Inflammatory macrophage (primary cell): ENCODE measurements around the gene MISP.
"Not testable (repeated sequence)": the region's sequence is repeated elsewhere in the genome, so short reads cannot be mapped to it uniquely, and the experiment has no call there.

Source experiments
- DNase-seq, 2 donors: peaks; one replicate each; pipeline ENCODE4 v3.0.0-alpha.2; 2020 to 2022

Gene MISP

GRCh38 chr19:723714-724113 lies 27.2 kb upstream of the MISP start:
- DNase-seq = no peak

DNA sequence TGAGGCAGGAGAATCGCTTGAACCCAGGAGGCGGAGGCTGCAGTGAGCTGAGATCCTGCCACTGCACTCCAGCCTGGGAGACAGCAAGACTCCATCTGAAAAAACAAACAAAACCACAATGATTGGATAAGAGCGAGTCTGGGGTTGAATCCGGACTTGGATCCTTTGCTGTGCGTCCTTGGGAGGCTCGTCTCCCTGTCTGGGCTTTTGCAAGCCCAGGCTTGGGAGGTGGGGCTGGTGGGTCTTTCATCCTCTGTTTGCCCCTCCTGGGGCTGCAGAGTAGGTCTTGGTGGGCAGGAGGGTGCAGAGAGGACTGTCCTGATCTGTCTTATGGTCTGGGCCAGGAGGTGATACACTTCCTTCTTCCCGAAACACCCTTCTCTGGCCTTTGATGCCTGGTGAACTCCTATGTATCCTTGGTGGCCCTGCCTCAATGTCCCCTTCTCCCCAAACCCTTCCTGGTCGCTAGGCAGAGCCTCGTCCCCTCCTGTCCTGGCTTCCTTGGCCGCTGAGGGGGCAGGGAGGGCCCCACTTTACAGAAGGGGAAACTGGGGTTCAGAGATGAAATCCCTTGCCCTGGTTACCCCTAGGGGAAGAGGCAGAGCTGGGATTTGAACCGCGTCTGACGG lies 25.3 kb upstream of the MISP start:
- DNase-seq = no peak

GRCh38 chr19:726993-727956 lies 23.6 kb upstream of the MISP start:
- no peak for DNase-seq

- no peak for DNase-seq
These were observed 22.9 kb upstream of the MISP start for GRCh38 chr19:728011-728410.

DNA sequence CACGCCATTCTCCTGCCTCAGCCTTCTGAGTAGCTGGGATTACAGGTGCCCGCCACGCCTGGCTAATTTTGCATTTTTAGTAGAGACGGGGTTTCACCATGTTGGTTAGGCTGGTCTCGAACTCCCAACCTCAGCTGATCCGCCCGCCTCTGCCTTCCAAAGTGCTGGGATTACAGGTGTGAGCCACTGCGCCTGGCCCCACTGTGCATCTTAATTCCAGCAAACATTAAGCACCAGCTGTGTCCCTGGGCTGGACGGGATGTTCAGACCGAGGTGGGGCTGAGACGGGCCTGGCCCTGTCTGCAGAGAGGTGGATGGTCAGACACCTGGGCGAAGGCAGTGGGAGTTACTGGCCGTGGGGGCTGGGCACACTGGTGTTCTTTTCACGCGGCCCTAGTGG lies 21.3 kb upstream of the MISP start:
- not testable (repeated sequence) for DNase-seq

GRCh38 chr19:729965-730668 lies 20.8 kb upstream of the MISP start:
- no peak for DNase-seq

DNA sequence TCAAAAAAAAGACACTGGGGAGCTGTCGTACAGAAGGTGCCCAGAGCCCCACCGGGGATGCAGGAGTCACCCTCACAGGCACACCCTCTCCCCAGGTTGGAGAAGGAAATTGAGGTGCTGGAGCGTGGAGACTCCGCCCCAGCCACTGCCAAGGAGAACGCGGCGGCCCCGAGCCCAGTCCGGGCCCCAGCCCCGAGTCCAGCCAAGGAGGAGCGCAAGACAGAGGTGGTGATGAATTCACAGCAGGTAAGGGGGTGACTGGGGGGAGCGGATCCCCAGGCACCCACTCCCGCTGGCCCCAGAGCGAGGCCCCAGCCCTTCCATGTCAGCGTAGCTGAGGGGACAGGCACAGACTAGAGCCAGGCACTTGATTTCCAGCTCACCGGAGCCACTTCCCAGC lies 19.9 kb upstream of the MISP start:
- no peak for DNase-seq

- DNase-seq = no peak
These were observed 18.5 kb upstream of the MISP start for GRCh38 chr19:732148-733069.

DNA sequence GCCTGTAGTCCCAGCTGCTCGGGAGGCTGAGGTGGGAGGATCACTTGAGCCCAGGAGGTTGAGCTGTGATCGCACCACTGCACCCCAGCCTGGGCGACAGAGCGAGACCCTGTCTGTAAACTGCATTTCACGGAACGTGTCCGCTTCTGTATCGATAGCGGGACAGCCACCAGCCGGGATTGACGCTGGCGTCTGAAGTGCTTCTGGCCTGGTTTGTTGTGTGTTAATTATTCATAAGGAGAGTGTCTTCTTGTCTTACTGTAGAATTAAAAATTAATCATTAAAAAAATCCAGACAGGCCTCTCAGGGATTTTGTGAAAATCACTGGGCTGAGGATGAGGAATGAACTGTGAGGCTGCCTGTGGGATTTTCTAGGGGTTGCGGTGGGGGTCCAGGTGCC lies 16.2 kb upstream of the MISP start:
- DNase-seq = no peak

- DNase-seq = no peak
These were observed 14.8 kb upstream of the MISP start for GRCh38 chr19:736125-736524.

- peak; percentile 4 to 21 for DNase-seq
These were observed 13.3 kb upstream of the MISP start for GRCh38 chr19:737591-738093.

DNA sequence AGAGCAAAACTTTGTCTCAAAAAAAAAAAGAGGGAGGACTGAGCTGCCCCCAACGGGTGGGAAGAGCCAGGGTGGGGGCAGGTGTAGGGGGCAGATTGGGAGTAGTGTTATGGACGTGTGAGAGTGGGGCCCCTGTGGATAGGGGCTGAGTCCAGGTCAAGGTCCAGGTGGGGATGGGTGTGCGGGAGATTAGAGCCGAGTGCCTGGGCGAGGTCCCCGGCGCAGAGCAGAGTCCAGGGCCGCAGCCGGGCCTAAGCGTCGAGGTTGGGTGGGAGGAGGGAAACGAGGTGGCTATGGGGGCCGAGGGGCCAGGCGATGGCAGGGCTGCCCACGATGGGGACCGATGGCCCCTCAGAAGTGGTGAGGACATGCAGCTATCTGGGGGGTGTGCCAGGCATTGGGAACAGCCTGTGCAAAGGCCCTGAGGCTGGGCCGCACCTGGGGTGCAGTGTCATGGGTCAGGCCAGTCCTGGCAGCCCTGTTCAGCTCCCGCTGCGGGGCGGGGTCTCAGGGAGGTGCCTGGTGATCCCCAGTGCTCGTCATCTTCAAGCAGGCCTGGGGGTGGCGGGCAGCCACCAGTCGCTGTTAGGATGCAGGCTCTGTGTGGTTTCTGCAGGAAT lies 12.3 kb upstream of the MISP start:
- no peak for DNase-seq

DNA sequence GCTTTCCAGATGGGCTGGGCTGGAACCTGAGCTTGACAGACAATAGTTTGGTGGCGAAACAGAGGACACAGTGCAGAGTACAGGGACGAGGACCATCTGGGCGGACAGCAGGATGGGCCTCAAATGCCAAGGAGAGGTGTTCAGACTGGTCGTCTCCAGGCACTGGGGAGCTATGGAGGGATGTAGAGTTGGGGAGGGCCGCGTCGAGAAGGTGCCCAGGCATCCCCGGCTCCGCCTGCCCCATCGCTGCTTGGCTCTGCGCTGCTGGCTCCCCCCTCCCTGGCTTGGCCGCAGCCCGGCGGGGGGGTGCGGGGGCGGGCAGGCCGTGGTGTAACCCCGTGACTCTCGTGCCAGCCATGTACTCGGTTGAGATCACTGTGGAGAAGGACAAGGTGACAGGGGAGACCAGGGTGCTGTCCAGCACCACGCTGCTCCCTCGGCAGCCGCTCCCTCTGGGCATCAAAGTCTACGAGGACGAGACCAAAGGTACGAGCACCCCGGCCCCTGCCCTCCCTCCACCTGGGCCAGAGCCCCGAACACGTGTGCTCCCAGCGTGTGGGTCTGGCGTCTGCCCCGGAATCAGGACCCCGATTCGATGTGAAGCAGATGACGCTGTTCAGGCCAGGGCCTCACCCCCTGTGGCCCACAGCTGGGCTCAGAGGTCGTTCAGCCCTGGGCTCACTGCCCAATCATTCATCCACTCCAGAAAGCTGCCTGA lies 10.8 kb upstream of the MISP start:
- no peak for DNase-seq

DNA sequence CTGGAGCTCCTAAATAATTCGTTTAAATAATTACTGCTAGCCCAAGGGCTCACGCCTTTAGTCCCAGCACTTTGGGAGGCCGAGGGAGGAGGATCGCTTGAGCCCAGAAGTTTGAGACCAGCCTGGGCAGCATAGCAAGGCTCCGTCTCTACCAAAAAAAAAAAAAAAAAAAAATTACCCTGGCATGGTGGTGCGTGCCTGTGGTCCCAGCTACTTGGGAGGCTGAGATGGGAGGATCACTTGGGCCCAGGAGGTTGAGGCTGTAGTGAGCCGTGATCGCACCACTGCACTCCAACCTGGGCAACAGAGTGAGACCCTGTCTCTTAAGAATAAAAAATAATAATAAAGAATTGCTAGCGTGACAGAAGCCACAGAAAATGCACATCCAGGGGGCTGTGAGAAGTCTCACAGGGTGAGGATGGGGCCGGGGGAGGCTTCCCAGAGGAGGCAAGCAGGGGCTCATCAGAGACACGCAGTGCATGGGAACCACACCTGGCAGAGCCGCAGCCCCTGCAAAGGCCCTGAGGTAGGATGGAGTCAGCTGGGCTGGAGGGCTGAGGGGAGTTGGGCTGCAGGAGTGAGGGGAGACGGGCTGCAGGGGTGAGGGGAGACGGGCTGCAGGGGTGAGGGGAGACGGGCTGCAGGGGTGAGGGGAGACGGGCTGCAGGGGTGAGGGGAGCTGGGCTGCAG lies 10.0 kb upstream of the MISP start:
- not testable (repeated sequence) for DNase-seq

DNA sequence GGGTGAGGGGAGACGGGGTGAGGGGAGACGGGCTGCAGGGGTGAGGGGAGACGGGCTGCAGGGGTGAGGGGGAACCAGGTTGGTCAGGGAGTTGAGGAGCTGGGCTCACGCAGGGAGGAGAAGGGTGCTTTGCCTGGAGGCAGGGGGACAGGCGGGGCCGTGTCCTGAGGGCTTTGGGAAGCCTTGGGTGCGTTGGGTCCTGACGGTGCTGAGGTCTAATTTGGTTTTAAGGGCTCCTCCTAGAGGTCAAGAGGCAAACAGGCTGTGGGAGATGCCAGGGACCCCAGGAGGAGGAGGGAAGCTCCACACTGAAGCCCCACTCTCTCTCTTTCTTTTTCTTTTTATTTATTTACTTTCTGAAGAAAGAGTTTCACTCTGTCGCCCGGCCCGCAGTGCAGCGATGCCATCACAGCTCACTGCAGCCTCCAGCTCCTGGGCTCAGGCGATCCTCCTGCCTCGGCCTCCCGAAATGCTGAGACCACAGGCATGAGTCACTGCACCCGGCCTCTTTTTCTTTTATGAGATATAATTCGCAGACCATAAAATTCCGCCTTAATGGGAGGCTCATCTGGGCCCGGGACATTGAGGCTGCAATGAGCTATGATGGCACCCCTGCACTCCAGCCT lies 9.3 kb upstream of the MISP start:
- peak; percentile 5 to 12 for DNase-seq

GRCh38 chr19:742540-743075 lies 8.3 kb upstream of the MISP start:
- no peak for DNase-seq

DNA sequence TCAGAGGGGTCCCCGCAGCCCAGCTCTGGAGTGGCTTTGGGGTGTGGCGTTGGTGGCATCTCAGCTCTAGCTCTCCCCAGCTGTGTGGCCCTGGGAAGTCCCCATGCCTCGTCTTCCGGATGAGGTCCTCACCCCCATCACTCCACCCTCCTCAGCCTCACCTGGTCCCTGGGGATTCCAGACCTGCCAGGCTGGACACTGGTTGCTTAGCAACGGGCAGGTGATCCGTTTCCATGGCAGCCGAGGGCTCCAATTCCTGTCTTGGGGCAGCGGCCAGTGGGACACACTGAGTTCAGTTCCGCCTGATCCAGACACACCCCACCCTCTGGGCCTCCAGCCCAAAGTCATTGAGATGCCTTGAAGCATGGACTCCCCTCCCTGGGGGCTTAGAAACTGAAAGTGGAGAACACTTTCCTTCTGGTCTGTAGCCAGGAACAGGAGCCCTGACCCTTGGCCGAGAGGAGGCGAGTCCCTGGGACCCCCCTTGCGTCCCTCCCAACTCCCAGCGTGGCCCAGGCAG lies 7.7 kb upstream of the MISP start:
- DNase-seq = no peak

DNA sequence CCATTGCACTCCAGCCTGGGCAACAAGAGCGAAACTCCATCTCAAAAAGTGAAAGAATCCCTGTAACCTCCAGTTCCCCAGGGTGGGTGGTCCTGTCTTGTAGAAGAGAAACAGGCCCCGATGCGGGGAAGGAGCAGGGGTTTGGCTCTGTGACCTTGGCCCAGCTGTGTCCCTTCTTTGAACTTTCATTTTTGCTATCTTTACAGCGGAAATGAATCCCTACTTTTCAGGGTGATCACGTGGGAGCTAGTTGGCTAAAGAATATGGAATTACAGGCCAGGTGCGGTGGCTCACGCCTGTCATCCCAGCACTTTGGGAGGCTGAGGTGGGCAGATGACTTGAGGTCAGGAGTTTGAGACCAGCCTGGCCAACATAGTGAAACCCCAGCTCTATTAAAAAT lies 5.8 kb upstream of the MISP start:
- not testable (repeated sequence) for DNase-seq

GRCh38 chr19:746208-746819 lies 4.6 kb upstream of the MISP start:
- no peak for DNase-seq
